AG08395 (cell line): ENCODE measurements around the gene INPP5A.
A peak's percentile ranks its signal among the peaks of the same experiment; 100 is the strongest.

ENCODE experiments used
- DNase-seq: peaks from one replicate; pipeline ENCODE4 v3.0.0; 2012; ENCODE audit warnings: mixed read lengths, low spot score

INPP5A gene

GRCh38 chr10:132518572-132519381 lies 18.8 kb upstream of the INPP5A start:
- no peak for DNase-seq

- DNase-seq = no peak
Observed at GRCh38 chr10:132519382-132520176, 18.0 kb upstream of the INPP5A start.

- DNase-seq = peak; percentile 50
Observed at GRCh38 chr10:132520177-132520811, 17.3 kb upstream of the INPP5A start.

GRCh38 chr10:132521041-132521465 lies 16.5 kb upstream of the INPP5A start:
- DNase-seq = no peak

GRCh38 chr10:132521466-132522102 lies 16.0 kb upstream of the INPP5A start:
- no peak for DNase-seq

GRCh38 chr10:132522521-132523411 lies 14.8 kb upstream of the INPP5A start:
- DNase-seq = no peak

- no peak for DNase-seq
Observed at GRCh38 chr10:132523561-132524442, 13.8 kb upstream of the INPP5A start.

- no peak for DNase-seq
Observed at GRCh38 chr10:132524443-132525285, 12.9 kb upstream of the INPP5A start.

GRCh38 chr10:132526676-132527075 lies 10.9 kb upstream of the INPP5A start:
- peak; percentile 88 for DNase-seq

GRCh38 chr10:132527339-132528063 lies 10.1 kb upstream of the INPP5A start:
- no peak for DNase-seq

GRCh38 chr10:132528064-132528691 lies 9.4 kb upstream of the INPP5A start:
- DNase-seq = no peak

GRCh38 chr10:132532179-132532578 lies 5.4 kb upstream of the INPP5A start:
- DNase-seq = no peak

GRCh38 chr10:132532749-132533560 lies 4.6 kb upstream of the INPP5A start:
- no peak for DNase-seq

GRCh38 chr10:132533571-132534260 lies 3.9 kb upstream of the INPP5A start:
- DNase-seq = no peak

- DNase-seq = no peak
Observed at GRCh38 chr10:132534391-132535064, 3.1 kb upstream of the INPP5A start.

- no peak for DNase-seq
Observed at GRCh38 chr10:132535065-132535651, 2.4 kb upstream of the INPP5A start.
